NK-92 treated with Interleukin-12 subunit alpha and Interleukin-12 subunit beta, amount 100 ng/mL, for 24 hours (cell line): ENCODE data around the gene COMT.
"Not testable (repeated sequence)": the region's sequence is repeated elsewhere in the genome, so short reads cannot be mapped to it uniquely, and the experiment has no call there.

ENCODE experiments used
- DNase-seq: peaks from one replicate; lab custom pipeline; 2025; lab: John Stamatoyannopoulos, UW

The COMT gene

DNA sequence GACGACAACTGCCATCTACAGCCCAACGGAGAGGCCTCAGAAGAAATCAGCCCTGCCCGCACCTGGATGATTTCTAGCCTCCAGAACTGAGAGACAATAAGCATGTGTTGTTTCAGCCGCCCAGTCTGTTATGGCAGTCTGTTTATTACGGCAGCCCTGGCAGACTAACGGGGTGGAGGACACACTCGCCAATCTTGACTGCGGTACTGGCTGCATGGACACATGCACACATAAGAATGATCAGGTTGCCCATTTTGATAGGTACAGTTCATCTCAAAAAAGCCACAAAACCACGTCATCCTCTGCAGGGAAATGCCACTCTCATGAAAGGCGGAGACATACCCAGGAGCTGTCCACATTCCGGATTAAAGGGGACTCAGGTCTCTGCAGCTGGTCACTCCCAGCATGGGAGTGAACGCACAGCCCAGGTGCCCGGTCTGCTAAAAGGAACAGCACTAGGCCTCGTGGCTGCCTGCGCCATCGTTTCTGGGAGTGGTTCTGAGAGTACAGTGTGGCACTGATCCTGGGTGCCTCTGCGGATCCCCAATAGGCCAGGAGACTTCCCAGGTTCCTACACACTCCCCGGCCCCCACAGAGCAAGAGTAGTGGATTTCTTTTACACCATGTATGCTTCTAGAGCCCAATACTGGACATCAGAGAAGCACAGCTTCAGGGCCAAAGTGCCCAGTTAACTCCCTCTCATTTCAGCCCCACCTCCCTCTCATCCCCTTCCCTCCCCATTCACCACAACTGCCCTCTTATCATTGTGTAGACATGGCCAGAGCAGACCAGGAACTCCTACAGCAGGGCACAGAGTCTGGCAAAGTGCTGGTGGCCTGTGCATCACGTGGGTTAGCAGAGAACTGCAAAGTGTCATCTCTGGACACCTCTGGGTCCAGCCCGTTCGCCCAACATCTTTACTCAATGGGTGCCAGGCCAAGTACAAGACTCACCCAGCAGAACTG, 11.7 kb upstream of the COMT start:
- no peak for DNase-seq

DNA sequence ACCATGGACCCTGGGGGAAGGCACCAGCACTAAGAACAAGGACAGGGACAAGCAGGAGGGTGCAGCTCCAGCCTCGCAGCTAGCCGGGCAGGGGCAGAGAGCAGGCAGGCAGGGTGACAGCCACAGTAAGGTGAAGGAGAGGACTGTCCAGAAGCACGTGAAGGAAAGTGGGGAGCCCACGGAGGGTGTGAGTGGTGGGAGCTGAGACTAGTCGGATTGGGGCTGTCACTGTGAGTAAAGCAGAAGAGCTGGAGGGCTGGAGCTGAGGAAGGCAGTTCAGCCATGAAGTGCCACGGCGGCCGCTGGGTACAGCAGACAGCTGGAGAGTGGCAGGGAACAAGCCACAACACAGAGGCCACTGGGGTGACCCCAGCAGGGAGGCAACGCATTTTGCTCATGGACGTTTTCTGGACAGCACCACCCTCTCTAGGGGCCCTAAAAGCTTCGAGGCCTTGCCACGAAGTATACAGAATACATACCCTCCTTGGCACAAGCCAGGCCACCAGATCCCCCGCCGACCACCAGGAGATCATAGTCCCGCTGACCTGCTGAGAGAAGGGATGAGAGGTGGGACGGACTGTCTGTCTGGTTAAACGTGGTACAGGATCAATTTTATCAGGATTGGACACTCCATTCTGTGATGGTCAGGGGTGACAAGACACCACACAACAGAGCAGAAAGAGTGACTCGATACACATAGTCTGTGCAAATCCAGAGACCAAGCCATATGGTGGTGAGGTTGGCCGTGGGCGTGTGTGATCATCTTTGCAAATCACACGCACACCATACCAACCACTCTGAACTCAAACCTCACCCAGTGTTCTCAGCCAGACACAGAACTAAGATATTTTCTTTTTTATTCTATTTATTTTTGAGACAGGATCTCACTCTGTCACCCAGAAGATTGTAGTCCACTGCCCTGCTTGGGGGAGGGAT, 10.8 kb upstream of the COMT start:
- no peak for DNase-seq

DNA sequence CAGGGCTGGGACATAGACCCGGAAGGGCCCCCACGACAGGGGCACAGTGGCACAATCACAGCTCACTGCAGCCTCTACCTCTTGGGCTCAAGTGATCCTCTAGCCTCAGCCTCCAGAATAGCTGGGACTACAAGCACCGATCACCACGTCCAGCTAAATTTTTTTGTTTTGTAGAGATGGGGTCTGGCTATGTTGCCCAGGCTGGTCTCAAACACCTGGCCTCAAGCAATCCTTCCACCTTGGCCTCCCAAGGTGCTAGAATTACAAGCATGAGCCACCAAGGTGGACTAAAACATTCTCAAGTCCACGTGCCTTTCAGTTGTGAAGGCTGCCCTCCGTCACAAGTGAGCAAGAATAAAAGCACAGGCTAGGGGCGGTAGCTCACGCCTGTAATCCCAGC, 10.1 kb upstream of the COMT start:
- DNase-seq = no peak

DNA sequence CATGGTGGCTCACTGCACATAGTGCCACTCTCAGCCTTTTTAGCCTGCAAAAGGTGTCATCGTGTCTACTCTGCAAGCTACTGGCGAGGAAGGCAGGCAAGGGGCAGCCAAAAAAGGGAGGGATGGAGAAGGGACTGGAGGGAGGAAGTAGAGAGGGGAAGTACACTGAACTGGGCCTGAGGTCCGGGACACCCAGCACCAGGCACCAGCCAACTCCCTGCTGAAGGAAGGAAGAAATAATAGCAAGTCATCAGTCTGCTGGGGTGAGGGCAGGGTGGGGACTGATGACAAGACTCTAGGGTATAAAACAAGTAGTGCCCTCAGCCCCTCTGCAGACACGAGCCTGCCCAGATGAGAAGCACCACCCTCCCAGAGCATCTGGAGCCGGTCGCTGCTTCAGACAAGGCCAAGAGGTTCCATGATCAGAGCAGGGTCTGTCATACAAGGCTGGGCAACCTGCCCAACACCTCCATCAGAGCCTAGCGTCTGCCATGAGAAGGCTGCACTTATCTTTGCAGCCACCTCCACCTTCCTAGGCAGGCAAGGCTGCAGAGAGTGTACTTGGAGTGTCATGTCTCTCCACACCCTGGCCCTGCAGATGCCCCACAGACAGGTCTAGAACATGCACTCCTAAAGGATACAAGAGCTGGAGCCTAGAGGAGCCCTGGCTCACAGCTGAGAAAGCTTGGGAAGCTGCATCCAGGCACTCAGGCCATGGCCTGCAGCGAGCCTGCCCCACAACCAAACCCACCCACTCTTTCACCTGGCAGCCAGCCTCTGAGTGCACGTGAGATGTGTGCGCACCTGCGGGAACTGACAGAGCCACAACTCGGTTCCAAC, 9.0 kb upstream of the COMT start:
- no peak for DNase-seq

DNA sequence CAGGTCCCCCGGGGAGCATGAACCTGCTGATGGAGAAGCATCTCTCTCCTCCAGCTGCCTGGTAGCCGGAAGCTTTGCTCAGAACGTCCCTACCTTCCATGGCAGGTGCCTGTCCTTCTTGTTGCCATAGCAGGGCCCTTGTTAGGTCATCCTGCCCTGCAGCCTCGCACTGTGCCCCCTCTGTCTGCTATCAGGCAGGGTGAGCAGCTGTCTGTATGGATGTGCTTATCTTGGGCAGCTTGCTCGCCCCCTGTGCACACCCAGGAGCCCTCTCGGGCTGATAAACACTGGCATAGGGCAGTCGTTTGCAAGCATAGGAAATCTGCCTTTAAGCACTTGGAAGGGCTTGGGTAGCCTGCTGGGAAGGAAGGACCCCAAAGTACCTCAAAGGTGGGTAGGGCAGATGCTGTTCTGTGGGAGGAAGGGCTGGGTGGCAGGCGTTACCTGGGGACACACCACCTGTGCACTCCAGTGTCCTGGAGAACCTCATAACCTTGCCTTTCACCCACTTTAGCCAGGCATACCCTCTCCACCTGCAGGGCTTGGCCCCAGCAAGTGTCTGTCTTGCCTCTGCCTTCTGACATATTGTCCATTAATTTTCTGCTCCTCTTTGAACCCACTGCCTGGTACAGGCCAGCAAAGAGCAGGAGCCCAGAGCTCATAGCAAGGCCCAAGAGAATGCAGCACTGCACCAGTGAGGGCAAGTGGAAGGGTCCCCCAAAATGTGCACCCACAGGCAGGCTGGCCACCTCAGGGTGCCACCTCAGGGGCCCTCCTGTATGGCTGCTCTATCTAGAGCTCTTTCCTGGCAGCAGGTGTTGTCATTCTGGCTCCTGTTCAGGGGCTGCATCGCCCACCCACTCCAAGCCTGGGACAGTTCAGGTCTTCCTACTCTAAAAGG, 8.0 kb upstream of the COMT start:
- no peak for DNase-seq

DNA sequence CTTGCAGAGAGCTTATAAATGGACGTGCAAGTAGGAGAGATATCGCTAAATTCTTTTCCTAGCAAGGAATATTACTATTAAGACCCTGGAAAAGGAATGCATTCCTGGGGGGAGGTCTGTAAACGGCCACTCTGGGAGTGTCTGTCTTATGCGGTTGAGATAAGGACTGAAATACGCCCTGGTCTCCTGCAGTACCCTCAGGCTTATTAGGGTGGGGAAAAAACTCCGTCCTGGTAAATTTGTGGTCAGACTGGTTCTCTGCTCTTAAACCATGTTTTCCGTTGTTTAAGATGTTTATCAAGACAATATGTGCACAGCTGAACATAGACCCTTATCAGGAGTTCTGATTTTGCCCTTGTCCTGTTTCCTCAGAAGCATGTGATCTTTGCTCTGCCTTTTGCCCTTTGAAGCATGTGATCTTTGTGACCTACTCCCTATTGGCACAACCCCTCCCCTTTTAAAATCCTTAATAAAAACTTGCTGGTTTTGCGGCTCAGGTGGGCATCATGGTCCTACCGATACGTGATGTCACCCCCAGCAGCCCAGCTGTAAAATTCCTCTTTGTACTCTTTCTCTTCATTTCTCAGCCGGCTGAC, 6.4 kb upstream of the COMT start:
- not testable (repeated sequence) for DNase-seq

DNA sequence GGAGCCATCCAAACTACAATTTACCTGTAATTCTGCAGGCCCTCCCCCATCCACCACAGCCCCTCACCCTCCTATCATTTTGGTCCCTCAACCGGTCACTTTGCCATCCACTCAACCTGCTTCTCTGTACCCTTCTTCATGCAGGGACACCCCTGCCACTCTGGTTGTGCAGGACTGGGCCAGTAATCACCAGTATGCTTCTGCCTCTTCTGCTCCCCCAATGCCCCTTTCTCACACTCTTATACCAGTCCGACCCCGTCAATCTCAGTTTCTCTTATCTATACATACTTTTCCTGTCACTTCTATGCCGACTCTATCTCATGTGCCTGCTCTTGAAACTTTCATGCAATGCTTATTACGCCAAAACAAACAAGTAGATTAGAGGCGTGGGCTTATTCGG, 5.1 kb upstream of the COMT start:
- no peak for DNase-seq

DNA sequence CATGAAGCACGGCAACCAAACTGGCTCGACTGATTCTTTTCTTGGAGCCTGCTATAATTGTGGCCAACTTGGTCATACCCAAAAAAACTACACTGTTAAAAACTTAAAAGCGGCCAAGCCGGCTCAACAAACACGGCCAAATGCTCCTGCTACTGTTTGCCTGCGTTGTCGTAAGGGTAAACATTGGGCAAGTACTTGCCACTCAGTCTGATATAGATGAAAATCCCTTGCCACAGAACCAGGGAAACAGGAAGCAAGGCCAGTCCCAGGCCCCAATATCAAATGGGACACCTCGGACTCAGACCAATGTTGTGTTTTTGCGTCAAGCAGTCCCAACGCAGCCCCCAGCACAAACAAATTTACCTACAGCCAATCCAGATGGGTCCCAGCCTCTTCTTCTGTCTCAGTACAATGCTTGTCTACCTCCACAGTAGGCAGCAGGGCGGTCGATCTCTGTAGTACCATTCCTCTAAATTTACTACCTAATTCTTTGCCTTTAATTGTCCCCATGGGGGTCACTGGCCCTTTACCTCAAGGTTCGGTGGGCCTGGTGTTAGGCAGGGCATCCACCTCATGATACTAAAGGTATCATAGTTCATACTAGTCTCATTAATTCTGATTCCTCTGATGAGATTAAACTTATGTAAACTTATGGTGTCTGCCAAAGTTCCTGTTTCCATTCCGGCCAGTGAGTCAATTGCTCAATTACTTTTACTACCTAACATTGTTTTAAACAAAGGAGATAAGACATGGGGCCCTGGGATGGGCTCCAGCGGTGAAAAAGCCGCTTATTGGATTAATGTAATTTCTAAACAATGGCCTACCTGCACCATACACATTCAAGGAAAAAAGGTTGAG, 3.7 kb upstream of the COMT start:
- no peak for DNase-seq

DNA sequence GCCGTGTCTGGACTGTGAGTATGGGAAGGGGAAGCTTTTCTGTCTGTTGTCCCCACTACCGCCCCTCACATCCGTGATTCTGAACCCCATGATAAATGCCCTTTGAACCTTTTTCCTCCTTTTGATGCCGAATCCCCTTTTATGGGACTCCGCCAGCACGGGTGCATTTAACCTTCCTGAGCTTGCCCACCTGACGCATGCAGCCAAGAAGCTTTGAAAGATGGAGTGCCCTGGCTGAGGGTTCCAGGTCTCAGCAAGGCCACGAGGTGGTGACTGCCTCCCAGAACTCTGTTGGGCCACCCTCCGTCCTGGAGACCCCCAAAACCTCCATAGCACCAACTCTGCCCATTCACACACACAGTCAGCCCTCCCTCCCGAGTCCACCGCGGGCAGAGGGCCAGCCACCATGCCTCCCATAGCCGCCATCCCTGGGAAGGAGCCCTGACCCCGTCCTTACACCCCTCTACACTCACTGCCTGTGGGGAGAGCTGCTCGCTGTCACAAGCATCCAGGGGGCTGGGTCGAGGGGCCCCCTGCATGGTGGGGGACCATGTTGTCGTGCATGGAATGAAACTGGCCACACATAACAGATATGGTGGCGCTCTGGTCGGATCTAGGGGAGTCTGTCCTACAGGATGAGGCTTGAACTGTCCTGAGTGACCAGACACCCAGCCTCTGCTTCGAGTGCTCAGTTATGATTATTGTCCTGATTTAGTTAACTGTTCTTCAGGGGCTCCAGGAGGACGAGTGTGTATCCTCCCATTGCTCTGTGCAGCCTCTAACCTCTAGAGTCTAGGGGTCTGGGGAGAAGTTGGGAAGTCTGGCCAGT, 822 bp upstream of the COMT start:
- DNase-seq = no peak

DNA sequence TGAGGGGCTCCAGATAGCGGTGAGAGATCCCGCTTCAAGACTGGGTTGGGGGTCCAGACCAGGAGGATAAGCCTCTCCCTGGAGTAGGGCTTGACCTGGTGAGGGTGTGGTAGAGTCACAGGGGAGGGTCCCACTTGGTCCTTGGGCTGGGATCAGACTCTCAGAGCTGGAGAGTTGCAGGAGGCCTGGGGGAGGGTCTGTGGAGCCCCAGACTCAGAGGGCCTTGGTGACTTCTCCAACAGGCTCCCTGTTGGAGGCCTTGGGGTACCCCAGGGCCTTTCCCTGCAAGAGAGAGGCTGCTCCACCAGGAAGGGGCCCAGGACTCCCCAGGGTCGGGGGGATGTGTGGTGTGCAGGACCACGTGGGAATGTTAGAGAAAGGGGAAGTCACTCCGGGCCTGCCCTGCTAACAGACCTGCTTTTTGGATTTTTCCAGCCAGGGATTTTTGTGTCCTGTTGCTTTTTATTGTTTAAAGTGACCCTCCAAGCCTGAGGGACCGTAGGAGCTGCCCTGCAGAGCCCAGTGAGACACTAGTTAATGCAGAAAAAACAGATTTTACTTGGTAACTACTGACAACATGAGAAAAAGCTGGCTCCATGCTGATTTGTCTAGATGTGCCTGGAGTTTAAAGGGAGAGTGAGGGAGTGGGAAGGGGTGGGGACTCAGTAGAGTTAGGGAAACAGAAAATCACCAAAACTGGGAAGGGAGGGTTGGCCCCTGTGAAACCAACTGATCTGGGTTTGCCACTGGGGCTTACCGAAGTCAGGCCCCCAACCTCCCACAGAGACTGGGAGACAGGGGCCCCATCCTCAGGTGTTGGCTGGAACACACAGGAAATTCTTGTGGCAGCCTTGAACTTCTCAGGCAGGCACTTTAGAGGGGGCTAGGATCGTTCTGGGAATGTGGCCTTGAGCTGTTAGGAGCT, 847 bp downstream of the COMT start:
- DNase-seq = no peak

DNA sequence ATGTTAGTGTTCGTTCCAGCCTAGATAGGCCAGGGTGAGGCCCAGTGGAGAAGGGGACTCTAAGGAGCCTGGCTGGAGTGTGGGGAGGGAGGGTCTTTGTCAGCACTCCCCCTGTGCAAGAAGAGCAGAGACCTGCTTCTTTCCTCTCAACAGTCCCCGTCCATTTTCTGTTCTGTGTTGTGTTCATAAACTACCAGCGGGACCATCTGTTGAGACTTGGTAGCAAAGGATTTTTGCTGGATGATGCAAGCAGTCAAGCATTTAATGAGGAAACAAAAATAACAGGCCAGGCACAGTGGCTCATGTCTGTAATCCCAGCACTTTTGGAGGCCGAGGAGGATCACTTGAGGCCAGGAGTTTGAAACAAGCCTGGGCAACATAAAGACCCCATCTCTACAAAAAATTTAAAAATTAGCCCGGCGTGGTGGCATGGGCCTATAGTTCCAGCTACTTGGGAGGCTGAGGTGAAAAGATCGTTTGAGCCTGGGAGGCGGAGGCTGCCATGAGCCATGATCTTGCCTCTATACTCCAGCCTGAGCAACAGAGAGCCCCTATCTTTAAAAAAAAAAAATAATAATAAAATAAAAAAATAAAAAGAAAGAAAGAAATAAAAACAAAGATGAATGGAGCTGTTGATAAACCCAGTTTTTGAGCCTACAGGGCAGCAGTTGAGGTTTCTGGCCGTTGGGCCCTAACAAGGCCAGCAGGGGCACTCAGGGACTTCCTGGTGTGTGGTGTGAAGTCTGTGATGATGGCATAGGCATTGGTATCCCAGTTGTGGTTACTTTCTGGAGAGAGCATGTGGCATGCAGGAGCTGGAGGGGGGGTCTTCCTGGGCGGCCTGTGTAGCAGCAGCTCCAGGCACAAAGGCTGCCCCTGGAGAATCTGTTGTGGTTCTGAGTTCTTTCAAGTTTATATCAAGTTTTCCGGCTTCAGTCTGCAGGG, 1.8 kb downstream of the COMT start:
- DNase-seq = no peak

DNA sequence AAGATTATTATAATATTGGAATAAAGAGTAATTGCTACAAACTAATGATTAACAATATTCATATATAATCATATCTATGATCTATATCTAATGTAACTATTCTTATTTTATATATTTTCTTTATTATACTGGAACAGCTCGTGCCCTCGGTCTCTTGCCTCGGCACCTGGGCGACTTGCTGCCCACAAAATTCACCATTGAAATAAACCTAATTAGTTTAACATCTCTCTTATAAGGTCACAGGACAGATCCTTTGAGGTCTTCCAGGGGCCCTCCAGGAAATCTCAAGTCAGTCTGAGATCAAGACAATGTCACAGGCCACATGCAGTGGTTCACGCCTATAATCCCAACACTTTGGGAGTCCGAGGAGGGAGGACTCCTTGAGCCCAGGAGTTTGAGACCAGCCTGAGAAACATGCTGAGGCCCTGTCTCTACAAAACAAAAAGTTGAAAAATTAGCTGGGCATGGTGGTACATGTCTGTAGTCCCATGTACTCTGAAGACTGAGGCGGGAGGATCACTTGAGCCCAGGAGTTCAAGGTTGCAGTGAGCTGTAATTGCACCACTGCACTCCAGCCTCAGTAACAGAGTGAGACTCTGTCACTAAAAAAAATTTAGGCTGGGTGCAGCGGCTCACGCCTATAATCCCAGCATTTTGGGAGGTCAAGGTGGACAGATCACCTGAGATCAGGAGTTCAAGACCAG, 6.6 kb downstream of the COMT start:
- DNase-seq = no peak

DNA sequence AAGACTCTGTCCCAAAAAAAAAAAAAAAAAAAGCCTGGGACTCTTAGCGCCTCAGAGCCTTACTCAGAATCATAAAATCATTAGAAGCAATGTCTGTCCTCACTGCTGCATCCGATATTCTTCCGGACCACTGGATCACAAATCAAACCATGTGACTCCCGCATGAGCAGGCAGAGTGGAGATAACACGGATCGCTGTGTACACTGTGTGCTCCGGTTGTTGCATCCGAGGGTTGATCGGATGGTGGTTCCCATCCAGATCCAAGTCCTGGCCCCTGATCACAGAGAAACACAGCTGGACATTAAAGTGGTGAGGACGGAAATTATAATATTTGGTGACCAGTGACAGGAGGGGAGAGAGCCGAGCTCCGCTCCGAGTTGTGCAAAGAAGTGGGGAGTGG, 9.8 kb downstream of the COMT start:
- DNase-seq = no peak

DNA sequence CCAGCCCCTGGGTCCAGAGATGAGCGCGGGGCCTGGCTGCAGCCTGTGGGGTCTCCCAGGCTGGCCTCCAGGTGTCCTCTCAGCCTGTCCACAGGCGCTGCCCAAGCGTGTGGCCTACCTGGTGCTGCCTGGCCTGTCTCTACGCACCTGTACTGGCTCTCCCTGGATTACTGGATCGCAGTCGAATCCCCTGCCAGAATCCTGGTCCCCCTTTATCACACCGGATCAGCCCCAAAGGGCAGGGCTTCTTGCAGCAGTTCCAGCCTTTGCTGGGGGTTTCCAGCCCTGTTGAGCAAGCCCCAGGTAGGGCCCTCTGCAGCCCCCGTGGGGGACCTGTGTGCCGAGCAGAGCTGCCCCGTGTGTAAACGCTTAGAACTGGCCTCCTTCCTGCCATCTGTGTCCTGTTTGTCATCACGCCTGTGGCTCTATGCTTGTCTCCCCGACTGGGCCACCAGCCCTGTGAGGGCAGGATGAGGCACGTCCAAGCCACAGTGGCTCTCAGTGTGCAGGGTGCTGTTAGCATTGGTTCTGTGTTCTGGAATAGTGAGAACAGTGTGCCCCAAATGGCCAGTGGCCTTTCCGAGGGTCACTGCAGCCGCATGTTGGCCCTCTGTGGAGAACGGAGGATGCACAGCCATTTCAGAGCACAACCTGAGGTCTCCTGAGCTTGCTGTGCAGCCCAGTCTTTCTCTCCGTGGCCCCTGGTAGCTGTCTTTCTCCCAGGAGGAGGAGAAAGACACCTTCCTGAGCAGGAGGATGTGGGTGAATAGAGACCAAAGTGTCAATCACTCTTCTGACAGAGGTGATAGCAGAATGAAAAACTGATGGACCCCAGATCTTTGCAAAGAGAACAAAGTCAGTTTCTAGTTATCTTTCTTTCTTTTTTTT, 13.9 kb downstream of the COMT start:
- no peak for DNase-seq

DNA sequence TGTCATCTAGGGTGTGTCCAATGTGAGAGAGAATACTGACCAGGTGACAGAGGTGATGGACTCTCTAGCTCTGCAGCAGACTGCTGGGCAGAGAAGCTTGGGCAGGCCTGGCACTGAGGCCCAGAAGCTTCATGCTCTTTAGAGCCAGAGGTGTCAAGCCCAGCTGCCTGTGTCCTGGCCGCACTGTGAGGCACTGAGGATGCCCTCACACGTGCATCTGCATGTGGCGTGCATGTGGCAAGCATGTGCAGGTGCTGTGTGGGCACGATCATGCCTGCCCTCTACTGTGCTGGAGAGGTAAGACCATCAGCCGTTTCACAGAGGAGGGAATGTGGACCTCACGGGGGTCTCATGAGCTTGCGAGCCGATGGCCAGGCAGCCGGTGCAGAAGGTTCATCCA, 15.9 kb downstream of the COMT start:
- DNase-seq = no peak
